Rectal smooth muscle tissue (tissue), 1 donor: Measurements from ENCODE around the gene TCF7L2.

ENCODE experiments used
- H3K27ac ChIP-seq: one replicate; pipeline ENCODE4 v1.7.0; 2013; ENCODE audit warnings: low read depth, low read length, inconsistent platforms
- H3K27me3 ChIP-seq: one replicate; pipeline ENCODE4 v1.7.0; 2013; ENCODE audit warnings: low read length; ENCODE audit not compliant: control insufficient read depth, insufficient read depth
- H3K36me3 ChIP-seq: one replicate; pipeline ENCODE4 v1.7.0; 2013; ENCODE audit warnings: low read length; ENCODE audit not compliant: control insufficient read depth, insufficient read depth
- H3K4me1 ChIP-seq: one replicate; pipeline ENCODE4 v1.7.0; 2013; ENCODE audit warnings: low read length; ENCODE audit not compliant: control insufficient read depth, insufficient read depth
- H3K4me3 ChIP-seq: one replicate; pipeline ENCODE4 v1.7.0; 2013; ENCODE audit warnings: low read length
- H3K9ac ChIP-seq: one replicate; pipeline ENCODE4 v1.7.0; 2013; ENCODE audit warnings: low read length

The TCF7L2 gene

GRCh38 chr10:112960151-112960681 is 10.2 kb downstream of the TCF7L2 start:
- Histone ChIP-seq H3K4me3 (no peak overlapping the region), H3K36me3 (no peaks in the 10 kb centered on the region), H3K4me1 (peaks cover 12% of the 10 kb centered on the region), H3K27me3 (no peaks in the 10 kb centered on the region), H3K9ac (no peak overlapping the region), H3K27ac (no peak overlapping the region)

GRCh38 chr10:112961609-112962008 is 11.6 kb downstream of the TCF7L2 start:
- Histone ChIP-seq H3K36me3 (peaks cover 2% of the 10 kb centered on the region), H3K27ac (no peak overlapping the region), H3K27me3 (no peaks in the 10 kb centered on the region), H3K4me3 (no peak overlapping the region), H3K9ac (no peak overlapping the region), H3K4me1 (peaks cover 6% of the 10 kb centered on the region)

GRCh38 chr10:112962343-112962742 is 12.3 kb downstream of the TCF7L2 start:
- Histone ChIP-seq H3K4me1 (peaks cover 6% of the 10 kb centered on the region), H3K27ac (no peak overlapping the region), H3K4me3 (no peak overlapping the region), H3K27me3 (no peaks in the 10 kb centered on the region), H3K36me3 (peaks cover 2% of the 10 kb centered on the region), H3K9ac (no peak overlapping the region)

- Histone ChIP-seq H3K36me3 (peaks cover 2% of the 10 kb centered on the region), H3K9ac (no peak overlapping the region), H3K4me3 (no peak overlapping the region), H3K27me3 (no peaks in the 10 kb centered on the region), H3K4me1 (peaks cover 6% of the 10 kb centered on the region), H3K27ac (no peak overlapping the region)
Observed at GRCh38 chr10:112963835-112964234, 13.8 kb downstream of the TCF7L2 start.

- Histone ChIP-seq H3K4me1 (peaks cover 6% of the 10 kb centered on the region), H3K27me3 (no peaks in the 10 kb centered on the region), H3K9ac (no peak overlapping the region), H3K27ac (no peak overlapping the region), H3K4me3 (no peak overlapping the region), H3K36me3 (peaks cover 6% of the 10 kb centered on the region)
Observed at GRCh38 chr10:112964482-112964881, 14.4 kb downstream of the TCF7L2 start.

GRCh38 chr10:112966194-112966855 is 16.3 kb downstream of the TCF7L2 start:
- no peak overlapping the region for H3K4me3 ChIP-seq
- H3K27me3 ChIP-seq = no peaks in the 10 kb centered on the region
- H3K4me1 ChIP-seq = peaks cover 8% of the 10 kb centered on the region
- no peak overlapping the region for H3K27ac ChIP-seq
- H3K9ac ChIP-seq = no peak overlapping the region
- H3K36me3 ChIP-seq = peaks cover 6% of the 10 kb centered on the region

GRCh38 chr10:112967200-112967599 is 17.2 kb downstream of the TCF7L2 start:
- peaks cover 8% of the 10 kb centered on the region for H3K4me1 ChIP-seq
- H3K4me3 ChIP-seq = no peak overlapping the region
- peaks cover 6% of the 10 kb centered on the region for H3K36me3 ChIP-seq
- H3K9ac ChIP-seq = no peak overlapping the region
- H3K27me3 ChIP-seq = no peaks in the 10 kb centered on the region
- H3K27ac ChIP-seq = no peak overlapping the region

- Histone ChIP-seq H3K36me3 (peaks cover 12% of the 10 kb centered on the region), H3K9ac (no peak overlapping the region), H3K4me1 (peaks cover 11% of the 10 kb centered on the region), H3K4me3 (no peak overlapping the region), H3K27ac (no peak overlapping the region), H3K27me3 (no peaks in the 10 kb centered on the region)
Observed at GRCh38 chr10:112969131-112969530, 19.1 kb downstream of the TCF7L2 start.

GRCh38 chr10:112969542-112969941 is 19.5 kb downstream of the TCF7L2 start:
- peaks cover 12% of the 10 kb centered on the region for H3K36me3 ChIP-seq
- no peak overlapping the region for H3K4me3 ChIP-seq
- H3K27ac ChIP-seq = no peak overlapping the region
- peaks cover 9% of the 10 kb centered on the region for H3K4me1 ChIP-seq
- H3K9ac ChIP-seq = no peak overlapping the region
- no peaks in the 10 kb centered on the region for H3K27me3 ChIP-seq

- peaks cover 6% of the 10 kb centered on the region for H3K4me1 ChIP-seq
- no peak overlapping the region for H3K27ac ChIP-seq
- H3K4me3 ChIP-seq = no peak overlapping the region
- peaks cover 12% of the 10 kb centered on the region for H3K36me3 ChIP-seq
- no peaks in the 10 kb centered on the region for H3K27me3 ChIP-seq
- no peak overlapping the region for H3K9ac ChIP-seq
Observed at GRCh38 chr10:112970021-112970420, 20.0 kb downstream of the TCF7L2 start.

GRCh38 chr10:112972606-112973005 is 22.6 kb downstream of the TCF7L2 start:
- Histone ChIP-seq H3K36me3 (peaks cover 9% of the 10 kb centered on the region), H3K27ac (no peak overlapping the region), H3K4me3 (no peak overlapping the region), H3K4me1 (peaks cover 6% of the 10 kb centered on the region), H3K9ac (no peak overlapping the region), H3K27me3 (no peaks in the 10 kb centered on the region)

GRCh38 chr10:112973046-112973445 is 23.0 kb downstream of the TCF7L2 start:
- H3K4me3 ChIP-seq = no peak overlapping the region
- no peaks in the 10 kb centered on the region for H3K27me3 ChIP-seq
- peaks cover 6% of the 10 kb centered on the region for H3K4me1 ChIP-seq
- no peak overlapping the region for H3K27ac ChIP-seq
- H3K9ac ChIP-seq = no peak overlapping the region
- peaks cover 9% of the 10 kb centered on the region for H3K36me3 ChIP-seq

GRCh38 chr10:112973805-112974204 is 23.8 kb downstream of the TCF7L2 start:
- Histone ChIP-seq H3K4me1 (peaks cover 6% of the 10 kb centered on the region), H3K27me3 (no peaks in the 10 kb centered on the region), H3K36me3 (peaks cover 9% of the 10 kb centered on the region), H3K9ac (no peak overlapping the region), H3K27ac (no peak overlapping the region), H3K4me3 (no peak overlapping the region)
